Fibroblast of the aortic adventitia (primary cell): ENCODE results near the gene PRR19. TPM values are rescaled to one million over a fixed set of nuclear protein-coding genes. Genes with fewer than 3 reads are reported as not detected.

Experiments
- DNase-seq: peaks from one replicate; pipeline ENCODE4 v3.0.0-alpha.2; 2010; ENCODE audit warnings: low read depth
- H3K4me3 ChIP-seq: 2 replicates; pipeline ENCODE4 v1.5.1; 2011; ENCODE audit warnings: low read depth, mild to moderate bottlenecking, control low read depth, low read length, moderate library complexity
- CTCF ChIP-seq: IDR thresholded peaks from 2 replicates; pipeline ENCODE4 v1.5.1; 2011; ENCODE audit warnings: mild to moderate bottlenecking, low read length, control low read depth, inconsistent platforms; ENCODE audit not compliant: insufficient read depth
- total RNA-seq: library from RNA; depleted of rRNA; stranded (reverse); fragments of >200 nt; gene quantifications from 2 replicates; pipeline ENCODE4 v1.2.3, GENCODE V29; 2012; ENCODE audit warnings: low replicate concordance

The PRR19 gene
- total RNA-seq, 1 donor: 1.1 TPM

- no peak for TF ChIP-seq CTCF
- no peak for DNase-seq
Measured at GRCh38 chr19:42297039-42297438, 4.9 kb upstream of the PRR19 start.

GRCh38 chr19:42303101-42303464, 1.2 kb downstream of the PRR19 start:
- TF ChIP-seq CTCF: no peak
- peak overlapping the region; percentile 77 for H3K4me3 ChIP-seq

More at GRCh38 chr19:42297039-42297438, 4.9 kb upstream of the PRR19 start:
- no peak overlapping the region for H3K4me3 ChIP-seq

GRCh38 chr19:42303876-42304275, 1.9 kb downstream of the PRR19 start:
- DNase-seq: no peak
- no peak overlapping the region for H3K4me3 ChIP-seq
- TF ChIP-seq CTCF: no peak

More at GRCh38 chr19:42303101-42303464, 1.2 kb downstream of the PRR19 start:
- DNase-seq: no peak

GRCh38 chr19:42306646-42307045, 4.7 kb downstream of the PRR19 start:
- no peak for TF ChIP-seq CTCF
- DNase-seq: no peak
- no peak overlapping the region for H3K4me3 ChIP-seq

- TF ChIP-seq CTCF: no peak
- no peak overlapping the region for H3K4me3 ChIP-seq
- DNase-seq: no peak
Measured at GRCh38 chr19:42309686-42310085, 7.8 kb downstream of the PRR19 start.

- DNase-seq: no peak
- H3K4me3 ChIP-seq: no peak overlapping the region
- TF ChIP-seq CTCF: no peak
Measured at GRCh38 chr19:42311657-42312056, 9.7 kb downstream of the PRR19 start.

GRCh38 chr19:42312370-42312769, 10.4 kb downstream of the PRR19 start:
- no peak overlapping the region for H3K4me3 ChIP-seq
- no peak for DNase-seq
- TF ChIP-seq CTCF: no peak
